GM21723 (cell line): Measurements from ENCODE around the gene ITPK1.

ENCODE experiments used
- ATAC-seq: cut with Tn5 transposase; IDR thresholded peaks from one replicate; pipeline ENCODE4 v1.9.1; 2021; ENCODE audit warnings: mild to moderate bottlenecking, moderate library complexity; ENCODE audit not compliant: unreplicated experiment

Gene ITPK1

DNA sequence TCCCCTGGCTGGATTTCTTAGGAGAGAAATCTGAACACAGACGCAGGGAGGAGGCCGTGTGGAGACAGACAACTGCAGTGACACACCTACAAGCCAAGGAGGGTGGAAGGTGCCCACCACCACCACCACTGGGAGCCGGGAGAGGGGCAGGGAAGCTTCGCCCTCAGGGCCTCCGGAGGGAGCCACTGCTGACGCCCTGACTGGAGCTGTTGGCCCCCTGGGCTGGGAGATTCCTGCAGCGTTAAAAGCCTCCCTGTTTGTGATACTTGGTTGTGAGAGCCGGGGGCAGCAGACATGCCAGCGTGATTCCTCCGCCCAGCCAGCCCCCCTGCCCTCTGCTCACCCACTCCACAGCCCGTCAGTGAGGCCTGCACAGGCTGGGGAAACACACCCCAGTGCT lies 120.8 kb downstream of the ITPK1 start:
- no peak for ATAC-seq

DNA sequence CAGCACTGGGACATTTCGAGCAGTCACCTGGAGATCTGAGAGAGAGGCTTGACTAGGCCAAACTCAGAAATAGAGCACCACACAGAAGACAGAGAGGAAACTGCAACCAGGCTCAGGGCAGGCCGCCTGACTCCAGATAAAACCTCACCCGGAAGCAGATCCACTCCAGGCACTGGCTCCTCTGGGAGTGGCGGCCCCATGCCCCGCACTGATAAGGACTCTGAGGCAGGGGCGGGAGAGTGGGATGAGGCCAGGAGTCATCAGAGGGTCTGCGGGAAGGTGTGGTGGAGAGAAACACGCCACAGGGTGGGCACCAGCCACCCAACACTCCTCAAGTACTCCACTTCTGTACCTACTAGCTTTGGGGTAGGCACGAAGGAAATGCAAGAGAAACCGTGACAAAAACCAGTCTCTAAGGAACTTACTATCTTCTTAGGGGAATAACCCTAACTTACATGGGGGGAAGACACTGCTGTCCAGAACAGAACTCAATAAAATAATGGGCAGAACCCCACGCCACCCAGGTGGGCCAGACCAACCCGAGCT lies 121.5 kb downstream of the ITPK1 start:
- ATAC-seq, result no peak

DNA sequence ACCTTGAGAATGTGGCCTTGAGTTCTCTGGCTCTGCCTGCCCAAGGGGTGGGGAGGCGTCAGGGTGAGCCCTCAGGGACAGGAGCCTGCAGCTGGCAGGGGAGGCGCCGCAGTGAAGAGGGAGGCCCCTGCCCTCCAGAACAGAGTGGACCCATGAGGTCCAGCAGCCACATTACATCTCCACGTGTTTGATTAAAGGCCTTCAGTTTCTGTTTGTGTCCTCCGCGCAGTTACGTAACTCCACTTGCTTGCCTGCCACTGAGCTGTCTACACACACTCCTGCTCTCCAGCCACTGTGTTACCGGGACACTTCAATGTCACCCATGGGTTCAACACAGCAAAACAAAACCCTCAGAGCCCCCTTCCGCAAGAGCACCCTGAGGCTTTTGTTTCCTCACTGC lies 122.4 kb downstream of the ITPK1 start:
- ATAC-seq, result no peak

DNA sequence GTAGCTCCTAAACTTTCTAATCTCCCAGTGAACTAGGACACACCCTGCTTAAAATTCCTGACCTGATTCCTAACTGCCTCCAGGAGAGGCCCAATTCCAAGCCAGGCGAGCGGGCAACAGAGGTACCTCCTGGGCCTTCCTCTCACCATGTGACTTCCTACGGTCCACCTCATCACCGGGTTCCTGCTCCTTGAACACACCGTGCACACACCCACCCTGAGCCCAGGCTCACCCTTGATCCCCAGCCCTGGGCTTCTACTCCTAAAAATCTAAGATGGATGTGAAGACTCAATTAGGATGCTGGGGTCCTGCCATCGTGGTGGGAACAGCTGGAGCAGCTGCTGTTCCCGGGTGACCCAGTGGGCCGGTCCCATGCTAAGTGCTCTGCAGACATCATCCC lies 124.2 kb downstream of the ITPK1 start:
- no peak for ATAC-seq

DNA sequence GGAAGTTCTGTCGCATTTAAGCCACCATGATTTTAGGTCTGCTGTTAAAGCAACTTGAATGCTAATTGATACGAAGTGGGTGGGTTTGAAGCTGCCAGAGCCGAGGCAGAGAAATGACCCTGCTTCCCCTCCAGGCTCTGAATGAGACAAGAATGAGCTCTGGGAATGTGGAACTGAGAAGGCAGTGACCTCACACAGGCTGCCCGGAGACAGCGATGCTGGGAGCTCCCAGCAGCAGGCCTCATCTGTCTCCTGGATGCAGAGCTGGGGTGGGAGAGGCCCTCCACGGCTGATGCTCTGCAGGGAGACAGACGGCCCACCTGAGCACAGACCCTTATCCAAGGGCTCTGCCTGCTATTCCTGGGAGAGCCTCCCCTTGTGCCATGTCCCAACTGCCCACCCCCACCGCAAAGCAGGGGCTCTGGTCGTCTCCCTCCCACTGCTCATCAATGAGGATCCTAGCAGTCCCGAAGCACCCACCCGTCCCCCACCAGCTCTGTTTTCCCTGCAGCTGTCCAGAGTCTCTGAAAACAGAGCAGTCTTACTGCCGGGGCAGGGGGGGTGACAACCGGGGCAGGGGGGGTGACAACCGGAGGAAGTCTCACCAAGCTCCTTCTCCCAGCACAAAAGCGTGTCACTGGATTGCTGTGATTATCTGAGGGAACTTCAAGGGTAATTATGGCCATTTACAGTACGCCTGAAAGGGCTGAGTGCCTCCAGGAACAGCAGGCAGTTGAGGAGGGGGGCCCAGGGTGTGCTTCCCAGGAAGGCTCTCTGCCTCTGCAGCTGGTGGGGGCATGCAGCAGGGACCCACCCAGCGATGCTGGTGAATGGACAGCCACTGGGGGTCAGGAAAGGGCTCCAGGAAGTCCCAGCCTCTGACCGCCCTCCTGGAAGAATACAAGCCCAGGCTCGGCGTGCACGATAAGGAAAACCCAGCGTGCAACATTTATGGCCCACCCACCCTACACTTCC lies 125.0 kb downstream of the ITPK1 start:
- no peak for ATAC-seq

DNA sequence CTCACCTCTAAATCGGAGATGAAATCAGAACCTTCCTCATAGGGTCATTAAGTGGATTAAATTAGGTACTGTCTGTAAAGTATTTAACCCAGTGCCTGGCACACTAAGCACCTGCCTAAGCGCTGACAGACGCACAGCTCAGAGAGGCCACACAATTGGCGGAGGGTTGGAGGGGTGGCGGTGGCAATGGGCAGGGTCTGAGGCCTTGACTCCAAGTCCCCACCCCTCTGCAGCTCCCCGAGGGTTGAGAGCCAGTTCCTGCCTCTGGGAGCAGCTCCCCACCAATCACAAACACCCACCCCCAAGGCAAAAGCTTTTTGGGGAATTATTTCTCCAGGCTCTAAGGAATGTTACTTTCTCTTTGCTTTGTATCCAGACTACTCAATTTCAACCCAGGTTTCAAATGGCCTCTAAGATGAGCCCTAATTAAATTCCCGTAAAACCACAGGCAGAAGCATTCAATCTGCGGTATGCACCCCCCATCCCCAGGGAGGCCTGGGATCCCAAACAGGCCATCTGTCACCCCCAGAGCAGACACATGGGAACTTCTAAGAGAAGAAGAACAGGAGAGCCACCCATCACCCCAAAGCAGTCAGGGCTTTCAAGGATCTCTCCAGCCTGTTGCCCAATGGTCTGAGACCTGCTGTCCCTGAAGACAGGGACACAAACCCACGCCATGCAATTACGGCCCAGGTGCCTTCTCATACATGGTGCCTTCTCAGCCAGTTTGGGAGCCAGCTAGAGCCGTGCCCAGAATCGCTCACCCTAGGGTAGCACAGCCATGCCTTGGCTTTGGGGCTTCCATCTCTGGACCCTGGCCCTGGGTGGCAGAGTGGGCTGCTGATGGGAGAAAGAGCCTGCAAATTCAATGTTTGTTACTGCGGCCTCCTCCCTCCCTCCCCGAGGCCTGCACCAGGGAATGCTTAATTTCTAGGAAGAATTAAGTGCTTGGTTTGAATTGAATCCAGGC lies 126.7 kb downstream of the ITPK1 start:
- no peak for ATAC-seq

DNA sequence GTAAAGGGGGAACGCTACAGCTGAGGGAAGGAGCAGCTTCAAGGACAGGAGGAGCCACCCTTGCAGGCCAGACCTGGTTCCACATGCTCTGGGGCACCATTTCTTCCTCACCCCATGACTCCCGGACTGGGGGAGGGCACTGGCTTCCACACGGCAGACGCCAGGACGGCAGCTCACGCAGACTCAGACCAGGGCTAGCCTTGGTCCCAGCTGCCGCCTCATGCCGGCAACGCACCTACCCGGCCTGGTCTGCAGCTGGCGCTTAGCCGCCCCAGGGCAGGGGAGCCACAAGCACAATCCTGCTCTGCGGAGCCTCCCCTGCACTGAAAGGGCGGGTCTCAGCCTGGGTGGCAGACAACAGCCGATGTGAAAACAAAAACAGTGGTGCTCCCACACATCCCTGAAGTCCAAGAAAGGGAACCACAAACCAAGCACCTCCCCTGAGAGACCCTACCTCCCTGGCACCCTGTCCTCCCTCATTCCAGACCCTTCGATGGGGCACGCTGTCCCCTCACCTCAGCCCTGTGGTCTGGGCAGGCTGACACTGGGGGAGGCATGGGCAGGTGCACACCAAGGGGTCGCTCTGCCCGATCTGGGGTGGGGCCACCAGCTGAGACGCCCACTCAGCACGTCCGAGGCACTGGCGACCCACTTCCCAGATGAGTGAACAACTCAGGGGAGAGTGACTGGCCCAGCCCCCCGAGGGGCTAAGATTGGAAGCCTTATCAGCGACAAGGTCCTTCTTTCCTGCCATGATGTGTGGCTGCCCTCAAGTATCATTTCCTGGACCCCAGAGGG lies 127.8 kb downstream of the ITPK1 start:
- no peak for ATAC-seq

- no peak for ATAC-seq
Observed at GRCh38 chr14:92987148-92987570, 128.6 kb downstream of the ITPK1 start.

DNA sequence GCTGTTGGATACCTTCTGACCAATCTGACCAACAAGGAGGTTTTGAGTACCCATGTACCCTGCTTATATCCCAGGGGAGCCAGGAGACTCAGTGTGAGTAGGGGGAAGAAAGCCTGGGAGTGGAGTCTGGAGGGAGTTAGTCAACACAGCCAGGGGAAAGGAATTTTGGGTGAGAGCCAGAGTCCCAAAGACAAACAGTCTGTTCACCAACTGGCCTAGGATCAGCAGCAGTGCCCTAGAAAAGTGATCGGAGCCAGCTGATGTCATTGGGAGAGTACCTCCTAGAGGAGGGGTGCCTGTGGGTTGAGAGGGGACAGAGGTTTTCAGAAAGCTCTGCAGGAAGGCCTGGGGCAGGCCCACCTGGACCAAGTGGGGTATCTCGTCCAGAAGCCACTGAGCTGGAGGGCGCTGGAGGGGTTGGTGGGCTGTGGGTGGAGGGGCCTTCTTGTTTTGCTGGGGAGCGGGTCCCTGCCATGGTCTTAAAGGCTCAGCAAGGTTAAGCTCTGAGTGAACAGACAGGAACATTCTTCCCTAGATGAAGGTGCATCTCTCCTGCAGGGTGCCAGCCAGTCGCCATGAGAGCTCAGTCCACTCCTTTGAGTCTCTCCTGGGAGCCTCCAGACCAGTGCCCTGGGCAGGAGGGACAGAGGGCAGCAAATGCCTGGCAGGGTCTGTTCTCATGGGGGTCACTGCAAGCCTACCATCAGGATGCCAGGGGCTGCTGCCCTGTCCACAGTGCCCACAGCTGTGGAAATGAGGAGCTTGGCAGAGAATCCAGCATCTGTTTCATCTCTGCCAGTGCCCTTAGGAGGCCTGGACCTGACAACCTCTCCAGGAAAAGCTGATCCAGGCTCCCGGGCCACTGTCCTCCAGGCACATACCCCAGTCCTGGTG lies 129.2 kb downstream of the ITPK1 start:
- no peak for ATAC-seq

DNA sequence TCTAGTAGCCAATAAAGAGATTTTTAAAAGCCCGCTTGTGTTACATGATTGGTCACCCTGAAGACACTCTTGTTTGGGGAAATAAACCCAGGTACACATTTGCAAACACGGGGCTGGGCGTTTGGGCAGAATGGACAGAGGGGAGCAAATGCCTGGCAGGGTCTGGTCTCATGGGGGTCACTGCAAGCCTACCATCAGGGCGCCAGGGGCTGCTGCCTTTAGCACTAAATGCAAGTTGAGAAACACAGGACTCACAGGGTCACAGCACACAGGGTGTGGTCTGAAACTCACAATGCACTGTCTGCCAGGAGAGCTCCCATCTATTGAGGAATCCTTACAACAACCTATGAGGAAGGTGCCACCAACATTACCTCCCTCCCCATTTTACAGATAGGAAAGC lies 130.2 kb downstream of the ITPK1 start:
- no peak for ATAC-seq

DNA sequence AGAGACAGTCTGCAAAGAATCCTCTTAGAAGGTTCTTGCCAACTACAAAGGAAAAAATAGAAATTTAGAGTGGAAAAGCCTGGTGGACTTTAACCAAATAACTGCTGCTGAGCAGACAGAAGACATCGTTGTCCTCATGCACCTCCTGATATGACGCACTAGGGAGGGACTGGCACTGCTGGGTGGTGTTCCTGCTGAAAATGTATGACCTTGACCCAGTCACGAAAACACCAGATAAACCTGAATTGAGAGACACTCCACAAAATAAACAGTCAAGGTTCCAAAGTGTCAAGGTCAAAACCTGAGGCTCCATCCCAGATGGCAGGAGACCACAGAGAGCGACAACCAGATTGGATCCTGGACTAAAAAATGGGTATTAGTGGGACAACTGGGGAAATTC lies 130.8 kb downstream of the ITPK1 start:
- ATAC-seq, result no peak

DNA sequence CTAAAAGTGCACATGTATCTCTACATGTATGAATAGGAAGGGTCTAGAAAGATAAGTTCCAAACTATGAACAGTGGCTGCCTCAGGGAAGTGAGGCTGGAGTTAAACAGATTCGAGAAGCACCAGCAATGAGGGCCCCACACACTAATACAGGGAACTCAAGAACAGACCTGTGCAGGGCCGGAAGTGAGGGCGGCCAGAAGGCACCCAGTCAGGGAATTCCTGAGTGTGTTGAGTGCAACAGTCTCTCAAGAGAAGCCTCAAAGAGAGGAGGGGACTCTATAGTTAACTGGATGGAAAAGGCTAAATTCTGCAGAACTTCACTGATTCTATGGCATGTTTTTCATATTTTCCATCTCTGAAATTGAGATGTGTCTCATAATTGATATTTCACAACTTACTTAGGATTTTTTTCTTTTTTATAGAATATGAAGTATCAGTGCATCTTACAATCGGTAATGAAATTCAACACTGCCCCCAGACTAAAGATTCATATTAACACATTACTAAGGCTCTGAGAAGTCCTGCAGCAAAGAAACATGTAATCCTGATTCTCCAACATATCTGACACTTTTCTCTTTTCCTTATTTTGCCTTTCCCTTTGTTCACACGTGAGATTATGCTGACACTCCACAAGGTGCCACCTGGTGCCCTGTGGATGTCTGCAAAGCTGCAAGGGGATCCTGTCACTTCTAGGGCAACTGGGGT lies 131.5 kb downstream of the ITPK1 start:
- ATAC-seq, result no peak

GRCh38 chr14:92982956-92983355 lies 132.8 kb downstream of the ITPK1 start:
- no peak for ATAC-seq

DNA sequence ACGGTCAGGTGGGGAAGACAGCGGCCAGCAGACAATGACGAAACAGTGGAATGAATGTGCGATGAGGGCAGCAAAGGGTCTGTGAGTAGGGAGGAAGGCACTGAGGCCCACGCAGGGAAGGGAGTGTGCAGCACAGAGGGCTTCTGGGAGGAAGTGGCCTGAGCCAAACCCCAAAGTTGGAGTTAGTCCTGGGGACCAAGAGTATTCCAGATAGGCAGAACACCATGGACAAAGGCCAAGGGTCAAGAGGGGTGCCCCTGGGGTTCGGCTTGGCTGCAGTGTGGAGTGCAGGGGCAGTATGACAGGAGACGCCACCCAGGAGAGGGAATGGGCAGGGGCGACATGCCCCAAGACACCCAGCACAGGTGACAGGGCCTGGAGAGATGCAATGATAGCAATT lies 134.0 kb downstream of the ITPK1 start:
- no peak for ATAC-seq

- ATAC-seq, result no peak
Observed at GRCh38 chr14:92980866-92981265, 134.9 kb downstream of the ITPK1 start.

DNA sequence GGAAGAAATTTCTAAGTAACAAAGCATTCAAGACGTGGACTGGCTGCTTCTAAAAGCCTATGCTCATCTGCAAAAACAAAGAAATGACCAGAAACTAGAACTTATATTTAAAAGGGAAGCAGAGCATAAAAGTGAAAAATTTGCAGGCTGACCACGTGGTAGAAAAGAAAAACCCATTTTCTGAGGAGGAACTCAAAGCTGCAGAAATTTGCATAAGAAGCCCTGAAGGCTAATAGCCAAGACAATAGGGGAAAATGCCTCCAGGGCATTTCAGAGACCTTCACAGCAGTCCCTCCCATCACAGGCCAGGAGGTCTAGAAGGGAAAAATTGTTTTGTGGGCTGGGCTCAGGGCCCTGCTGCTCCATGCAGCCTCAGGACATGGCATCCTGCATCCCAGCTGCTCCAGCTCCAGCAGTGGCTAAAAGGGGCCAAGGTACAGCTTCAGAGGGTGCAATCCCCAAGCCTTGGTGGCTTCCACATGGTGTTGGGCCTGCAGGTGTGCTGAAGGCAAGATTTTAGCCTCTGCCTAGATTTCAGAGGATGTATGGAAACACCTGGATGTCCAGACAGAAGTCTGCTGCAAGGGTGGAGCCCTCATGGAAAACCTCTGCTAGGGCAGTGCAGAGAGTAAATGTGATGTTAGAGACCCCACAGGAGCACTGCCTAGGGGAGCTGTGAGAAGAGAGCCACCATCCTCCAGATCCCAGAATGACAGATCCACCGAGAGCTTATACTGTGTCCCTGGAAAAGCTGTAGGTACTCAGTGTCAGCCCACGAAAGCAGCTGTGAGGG lies 137.3 kb downstream of the ITPK1 start:
- ATAC-seq, result no peak

- ATAC-seq, result no peak
Observed at GRCh38 chr14:92976268-92976667, 139.5 kb downstream of the ITPK1 start.
